AG04450 (cell line): ENCODE results near the gene FOXP2. TPM values are rescaled to one million over a fixed set of nuclear protein-coding genes. Genes with fewer than 3 reads are reported as not detected.
A peak's percentile ranks its signal among the peaks of the same experiment; 100 is the strongest.

Experiments
- CTCF ChIA-PET: fragments of 300-600, 350-600 bp; formaldehyde crosslinking; extraction: SDS; loops from one replicate; lab custom pipeline; 2022; ENCODE audit warnings: antibody characterized with exemption, inconsistent platforms; lab: Charles Lee
- POLR2A ChIA-PET: fragments of 350-600 bp; formaldehyde crosslinking; extraction: SDS; loops from one replicate; lab custom pipeline; 2021; ENCODE audit warnings: antibody characterized with exemption, inconsistent platforms; lab: Yijun Ruan, JAX
- DNase-seq: peaks from one replicate; pipeline ENCODE4 v3.0.0-alpha.2; 2011; ENCODE audit warnings: low read depth, low spot score
- H3K27ac ChIP-seq: one replicate; pipeline ENCODE4 v1.5.1; 2012; ENCODE audit warnings: low read depth, low read length, control low read depth
- H3K27me3 ChIP-seq: one replicate; pipeline ENCODE4 v1.6.0; 2012; ENCODE audit warnings: low read length; ENCODE audit not compliant: control insufficient read depth, insufficient read depth
- H3K4me3 ChIP-seq: 2 replicates; pipeline ENCODE4 v1.5.1; 2011; ENCODE audit warnings: mild to moderate bottlenecking, low read depth, low read length, control low read depth
- H3K9me3 ChIP-seq: 2 replicates; pipeline ENCODE4 v1.5.1; 2012; ENCODE audit warnings: low read length; ENCODE audit not compliant: control insufficient read depth, insufficient read depth
- polyA plus RNA-seq: library from polyadenylated mRNA; depleted of rRNA; stranded (reverse); fragments of >200 nt; gene quantifications from 2 replicates; pipeline ENCODE4 v1.2.3, GENCODE V29; 2011
- TF ChIP-seq, protein P1 (sequence below): IDR thresholded peaks from 2 replicates; pipeline ENCODE4 v1.5.1; 2011; ENCODE audit warnings: low read depth, low read length, control low read depth, inconsistent platforms

The FOXP2 gene
- polyA plus RNA-seq, 1 experiment, result 2.8 TPM

DNA sequence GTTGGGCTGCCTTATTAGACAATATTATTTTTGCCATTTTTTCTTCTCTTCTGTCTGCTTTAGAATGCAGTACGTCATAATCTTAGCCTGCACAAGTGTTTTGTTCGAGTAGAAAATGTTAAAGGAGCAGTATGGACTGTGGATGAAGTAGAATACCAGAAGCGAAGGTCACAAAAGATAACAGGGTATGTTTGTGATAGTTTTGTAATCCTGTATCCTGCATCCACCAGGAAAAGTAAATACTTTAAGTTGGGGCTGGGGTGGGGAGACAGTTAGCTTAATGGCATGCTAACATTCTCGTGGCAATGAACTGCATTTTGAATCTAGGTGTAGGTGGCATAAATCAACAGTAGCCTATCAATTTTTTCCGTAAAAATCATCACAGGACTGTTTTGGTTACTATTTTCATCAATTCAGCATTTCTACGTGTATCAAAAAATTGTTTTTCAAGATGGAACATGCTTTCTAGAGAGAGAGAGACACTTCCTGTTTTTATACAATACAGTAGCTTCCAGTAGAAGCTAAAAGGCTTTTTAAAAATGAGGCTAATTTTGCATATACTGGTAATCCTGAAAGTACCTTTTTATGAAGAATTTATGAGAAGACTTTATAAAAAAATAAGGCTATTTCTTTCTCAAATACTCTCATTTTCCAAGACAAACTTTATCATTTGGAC is 247.5 kb downstream of the FOXP2 start:
- TF ChIP-seq, protein P1, sequence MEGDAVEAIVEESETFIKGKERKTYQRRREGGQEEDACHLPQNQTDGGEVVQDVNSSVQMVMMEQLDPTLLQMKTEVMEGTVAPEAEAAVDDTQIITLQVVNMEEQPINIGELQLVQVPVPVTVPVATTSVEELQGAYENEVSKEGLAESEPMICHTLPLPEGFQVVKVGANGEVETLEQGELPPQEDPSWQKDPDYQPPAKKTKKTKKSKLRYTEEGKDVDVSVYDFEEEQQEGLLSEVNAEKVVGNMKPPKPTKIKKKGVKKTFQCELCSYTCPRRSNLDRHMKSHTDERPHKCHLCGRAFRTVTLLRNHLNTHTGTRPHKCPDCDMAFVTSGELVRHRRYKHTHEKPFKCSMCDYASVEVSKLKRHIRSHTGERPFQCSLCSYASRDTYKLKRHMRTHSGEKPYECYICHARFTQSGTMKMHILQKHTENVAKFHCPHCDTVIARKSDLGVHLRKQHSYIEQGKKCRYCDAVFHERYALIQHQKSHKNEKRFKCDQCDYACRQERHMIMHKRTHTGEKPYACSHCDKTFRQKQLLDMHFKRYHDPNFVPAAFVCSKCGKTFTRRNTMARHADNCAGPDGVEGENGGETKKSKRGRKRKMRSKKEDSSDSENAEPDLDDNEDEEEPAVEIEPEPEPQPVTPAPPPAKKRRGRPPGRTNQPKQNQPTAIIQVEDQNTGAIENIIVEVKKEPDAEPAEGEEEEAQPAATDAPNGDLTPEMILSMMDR, result no peak

DNA sequence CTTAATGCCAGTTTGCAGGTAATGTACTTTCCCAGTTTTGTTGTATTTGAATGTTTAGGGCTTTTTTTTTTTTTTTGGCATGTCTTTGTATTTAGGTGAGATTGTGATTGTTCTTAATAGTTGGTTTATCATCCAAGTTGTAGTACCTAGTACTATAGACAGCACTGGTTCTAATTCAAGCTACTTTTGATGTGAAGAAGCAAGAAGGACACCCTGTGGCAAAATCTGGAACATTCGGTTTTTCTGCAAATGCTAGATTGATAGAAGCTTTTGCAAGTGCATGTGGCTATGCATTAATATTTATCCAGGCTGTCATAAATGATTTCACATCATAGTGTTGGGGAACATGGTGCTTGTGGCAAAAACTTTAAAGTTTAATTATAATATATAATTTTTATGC is 248.9 kb downstream of the FOXP2 start:
- no peaks in the 10 kb centered on the region for H3K9me3 ChIP-seq
- no peak overlapping the region for H3K4me3 ChIP-seq
- ChIA-PET POLR2A (interaction anchor here (0.6 kb wide), 1 partner anchor 63 kb away, joined by 3 read pairs; no protein-coding TSS in a partner anchor), CTCF (interaction anchor here (0.6 to 1.8 kb wide), 21 partner anchors 9 to 1188 kb away, joined by 3 to 25 read pairs (median 3); no protein-coding TSS in a partner anchor)
- DNase-seq, result peak; percentile 2
- no peak overlapping the region for H3K27ac ChIP-seq
- H3K27me3 ChIP-seq, result no peaks in the 10 kb centered on the region
- TF ChIP-seq, protein P1, result peak; percentile 47

More for the DNA sequence above, 247.5 kb downstream of the FOXP2 start:
- Histone ChIP-seq H3K27ac (no peak overlapping the region), H3K9me3 (no peaks in the 10 kb centered on the region), H3K27me3 (no peaks in the 10 kb centered on the region), H3K4me3 (no peak overlapping the region)
- ChIA-PET CTCF (interaction anchor here (1.5 to 1.8 kb wide), 2 partner anchors 235 to 236 kb away, joined by 7 to 25 read pairs; no protein-coding TSS in a partner anchor), POLR2A (no interaction called here)
- DNase-seq, result no peak

DNA sequence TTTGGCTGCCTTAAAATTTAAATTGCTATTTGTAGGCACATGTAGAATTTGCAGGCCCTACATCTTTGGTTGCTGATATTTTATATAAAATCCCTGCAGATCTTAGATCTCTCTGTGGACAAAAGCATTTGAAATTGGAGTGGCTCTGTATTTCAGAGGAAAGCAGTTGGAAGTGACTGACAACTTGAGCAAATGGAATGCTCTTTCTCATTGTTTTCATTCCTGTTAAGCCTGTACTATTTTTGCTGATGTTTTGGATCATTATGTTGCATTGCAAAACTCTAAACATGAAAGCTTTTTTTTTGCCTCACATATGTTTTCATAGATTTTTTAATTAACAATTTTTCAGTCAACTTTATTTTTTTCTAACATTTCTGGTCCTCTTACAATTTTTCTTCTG is 256.1 kb downstream of the FOXP2 start:
- DNase-seq, result no peak

DNA sequence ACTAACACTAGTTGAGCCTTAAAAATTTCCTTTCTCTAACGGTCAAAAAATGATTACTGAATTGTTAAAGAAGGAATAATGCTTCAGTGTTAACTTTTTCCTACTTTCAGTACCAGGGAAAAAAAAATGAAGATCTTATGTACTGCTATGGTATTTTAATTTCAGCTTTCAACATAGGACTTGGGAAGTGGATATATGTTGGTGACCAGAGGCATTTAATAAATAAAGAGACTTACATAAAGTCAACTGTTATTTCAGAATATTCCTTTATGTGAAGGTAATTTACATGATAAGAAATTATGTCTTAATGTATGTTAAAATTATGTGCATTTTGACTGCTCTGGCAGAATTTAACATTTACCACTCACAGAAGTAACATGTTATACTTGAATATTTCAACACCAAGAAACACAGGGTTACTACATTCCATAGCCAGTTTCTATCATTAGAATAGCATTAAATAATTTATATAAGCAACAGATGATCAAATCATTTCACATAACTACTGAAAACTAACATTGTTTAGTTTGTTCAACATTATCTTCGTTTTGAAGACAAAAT is 257.0 kb downstream of the FOXP2 start:
- Histone ChIP-seq H3K4me3 (no peak overlapping the region), H3K9me3 (no peaks in the 10 kb centered on the region), H3K27ac (no peak overlapping the region), H3K27me3 (no peaks in the 10 kb centered on the region)
- ChIA-PET POLR2A (no interaction called here), CTCF (interaction anchor here (0.6 to 0.9 kb wide), 2 partner anchors 94 to 1180 kb away, joined by 3 read pairs; no protein-coding TSS in a partner anchor)
- TF ChIP-seq, protein P1, result no peak
- no peak for DNase-seq

More for the DNA sequence above, 256.1 kb downstream of the FOXP2 start:
- TF ChIP-seq, protein P1, result no peak
- CTCF ChIA-PET, result no interaction called here
- no peaks in the 10 kb centered on the region for H3K27me3 ChIP-seq
- no peaks in the 10 kb centered on the region for H3K9me3 ChIP-seq
- H3K27ac ChIP-seq, result no peak overlapping the region
- POLR2A ChIA-PET, result no interaction called here
- no peak overlapping the region for H3K4me3 ChIP-seq

DNA sequence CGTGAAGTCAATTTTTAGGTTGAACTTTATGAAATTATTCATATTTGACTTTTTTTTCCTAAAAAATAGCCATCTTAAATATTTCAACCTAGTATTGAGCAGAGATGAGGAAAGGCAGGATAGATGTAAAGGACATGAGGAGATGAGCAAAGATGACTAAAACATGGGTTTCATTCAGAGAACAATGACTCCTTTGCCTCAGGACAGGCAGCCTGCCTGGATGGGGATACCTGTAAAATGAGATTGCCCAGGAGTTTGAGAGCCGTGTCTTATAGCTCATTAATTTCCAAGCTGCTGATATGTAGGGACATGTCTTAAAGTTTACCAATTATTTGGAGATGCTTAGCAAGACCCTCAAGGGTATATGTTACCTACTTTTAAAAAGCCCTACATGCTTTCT is 263.5 kb downstream of the FOXP2 start:
- ChIA-PET CTCF (no interaction called here), POLR2A (no interaction called here)
- Histone ChIP-seq H3K27me3 (no peaks in the 10 kb centered on the region), H3K27ac (no peak overlapping the region), H3K9me3 (no peaks in the 10 kb centered on the region), H3K4me3 (no peak overlapping the region)
- DNase-seq, result no peak
- TF ChIP-seq, protein P1, result no peak
